HG02981 (cell line): ENCODE data around the gene REV3L.
A peak's percentile ranks its signal among the peaks of the same experiment; 100 is the strongest.
"Not testable (repeated sequence)": the region's sequence is repeated elsewhere in the genome, so short reads cannot be mapped to it uniquely, and the experiment has no call there.

ENCODE experiments used
- ATAC-seq: cut with Tn5 transposase; IDR thresholded peaks from one replicate; pipeline ENCODE4 v1.9.1; 2021; ENCODE audit warnings: mild to moderate bottlenecking, moderate library complexity; ENCODE audit not compliant: unreplicated experiment

The REV3L gene

DNA sequence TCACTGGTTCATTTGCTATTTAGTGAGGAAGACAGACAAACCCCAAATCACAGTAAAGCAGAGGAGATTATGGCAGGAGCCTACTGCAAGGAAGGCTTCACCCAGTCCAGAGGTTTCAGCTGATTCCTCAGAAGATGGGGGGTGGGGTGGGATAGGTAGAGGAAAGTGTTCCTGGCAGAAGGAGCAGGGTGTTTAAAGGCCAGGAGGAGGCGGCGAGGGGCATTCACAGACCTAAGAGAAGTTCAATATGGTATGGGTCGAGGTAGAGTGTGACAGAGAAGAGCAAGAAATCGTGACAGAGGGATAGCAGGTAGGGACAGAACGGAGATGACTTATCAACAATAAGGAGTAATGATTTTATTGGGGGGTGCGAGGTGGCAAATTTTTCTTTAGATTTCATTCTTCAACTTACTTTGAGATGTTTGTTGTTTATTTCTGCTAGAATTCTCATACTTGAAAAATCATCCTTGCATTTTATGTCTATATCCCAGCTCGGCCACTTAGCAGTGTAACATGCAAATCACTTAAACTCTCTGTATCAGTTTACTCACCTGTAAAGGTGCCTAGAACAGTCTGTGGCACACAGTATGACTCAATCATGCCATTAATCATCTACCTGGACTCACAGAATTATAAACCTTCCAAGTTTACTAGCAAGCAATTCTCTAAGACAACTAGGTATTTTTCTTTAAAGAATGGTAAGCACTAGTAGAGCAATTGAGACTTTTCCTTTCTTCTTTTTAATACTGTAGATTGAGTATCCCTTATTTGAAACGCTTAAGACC is 176.7 kb downstream of the REV3L start:
- ATAC-seq: no peak

- peak; percentile 67 for ATAC-seq
These were observed 181.1 kb downstream of the REV3L start for GRCh38 chr6:111301946-111302345.

GRCh38 chr6:111300938-111301800 is 181.8 kb downstream of the REV3L start:
- ATAC-seq: not testable (repeated sequence)

DNA sequence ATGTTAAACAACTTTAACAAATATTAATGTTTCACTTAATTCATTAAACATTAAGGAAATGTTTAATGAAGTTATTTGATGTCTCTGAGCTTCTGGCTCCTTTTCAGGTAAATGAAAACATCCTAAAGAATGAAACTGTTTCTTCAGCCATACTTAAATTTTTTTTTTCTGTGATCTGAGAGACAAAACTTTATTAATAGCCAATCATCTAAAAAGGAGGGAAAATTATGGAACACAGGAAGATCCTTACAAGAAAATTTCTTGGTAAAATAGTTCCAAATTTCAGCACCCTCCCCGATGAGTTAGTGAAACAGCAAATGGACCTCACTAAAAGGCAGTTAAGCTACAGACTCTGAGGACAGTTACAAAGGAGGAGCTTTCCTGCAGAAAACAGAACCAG is 185.2 kb downstream of the REV3L start:
- ATAC-seq: no peak

GRCh38 chr6:111294374-111294967 is 188.5 kb downstream of the REV3L start:
- ATAC-seq: no peak

DNA sequence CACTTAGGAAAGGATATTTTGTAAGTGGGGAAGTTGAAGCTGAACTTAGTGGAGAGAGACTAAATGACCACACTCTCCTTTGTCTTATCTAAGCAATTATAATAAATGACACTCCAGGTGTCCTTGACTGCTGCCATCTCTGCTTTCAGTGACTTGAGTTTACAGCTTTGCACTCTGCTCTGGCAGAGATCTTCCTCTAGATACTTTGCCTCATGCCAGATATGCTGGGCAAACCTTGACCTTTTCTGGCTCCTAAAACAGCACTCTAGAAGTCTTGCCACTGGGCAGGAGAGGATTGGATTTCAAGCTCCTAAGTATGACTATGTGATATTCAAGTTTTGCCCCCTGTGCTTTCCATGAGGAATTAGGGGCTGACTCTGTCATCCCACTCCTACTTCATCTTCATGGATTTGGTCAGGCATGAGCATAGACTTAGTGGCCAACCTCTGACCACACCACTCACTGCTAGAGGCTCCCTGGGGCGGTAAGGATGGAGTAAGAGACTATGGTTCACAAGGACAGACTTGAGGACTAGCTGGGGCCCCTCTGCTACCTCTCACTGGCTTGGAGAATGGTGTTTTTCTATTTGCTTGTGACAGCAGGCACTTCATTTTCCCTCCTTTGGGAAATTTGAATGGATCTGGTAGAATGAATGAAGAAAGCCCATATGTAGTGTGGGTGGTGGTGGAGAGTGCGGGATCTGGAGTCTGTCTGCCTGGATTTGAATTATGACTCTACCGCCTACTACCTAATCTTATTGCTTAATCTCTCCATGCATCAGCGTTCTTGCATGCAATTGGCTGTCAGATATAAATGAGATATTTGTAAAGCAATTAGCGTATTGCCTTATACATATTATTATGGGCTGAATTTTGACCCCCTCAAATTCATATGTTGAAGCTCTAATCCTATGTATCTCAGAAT is 191.4 kb downstream of the REV3L start:
- no peak for ATAC-seq

GRCh38 chr6:111290689-111291335 is 192.2 kb downstream of the REV3L start:
- ATAC-seq: peak; percentile 82

DNA sequence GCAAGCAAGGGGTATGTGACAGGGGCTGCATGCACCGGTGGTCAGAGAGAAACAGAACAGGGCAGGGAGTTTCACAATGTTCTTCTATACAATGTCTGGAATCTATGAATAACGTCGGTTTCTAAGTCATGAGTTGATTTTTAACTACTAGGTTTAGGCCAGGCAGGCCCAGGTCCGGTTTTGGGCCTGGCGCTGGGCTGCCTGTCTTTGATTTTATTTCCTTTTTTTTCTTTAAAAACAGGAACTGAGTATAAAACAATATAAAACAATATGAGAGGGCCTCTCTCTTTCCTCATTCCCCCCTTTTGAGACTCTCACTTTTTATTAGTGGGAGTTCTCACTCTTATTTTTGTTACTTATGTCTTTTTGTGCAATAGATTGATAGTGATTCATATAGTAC is 198.7 kb downstream of the REV3L start:
- ATAC-seq: not testable (repeated sequence)

DNA sequence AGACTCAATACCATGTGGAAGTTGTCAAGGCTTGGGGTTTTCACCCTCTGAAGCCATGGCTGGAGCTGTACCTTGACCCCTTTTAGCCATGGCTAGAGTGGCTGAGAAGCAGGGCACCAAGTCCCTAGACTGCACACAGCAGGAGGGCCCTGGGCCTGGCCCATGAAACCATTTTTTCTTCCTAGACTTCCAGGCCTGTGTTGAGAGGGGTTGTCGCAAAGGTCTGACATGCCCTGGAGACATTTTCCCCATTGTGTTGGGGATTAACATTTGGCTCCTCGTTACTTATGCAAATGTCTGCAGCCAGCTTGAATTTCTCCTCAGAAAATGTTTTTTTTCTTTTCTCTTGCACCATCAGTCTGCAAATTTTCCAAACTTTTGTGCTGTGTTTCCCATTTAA is 199.3 kb downstream of the REV3L start:
- ATAC-seq: no peak

- no peak for ATAC-seq
These were observed 200.5 kb downstream of the REV3L start for GRCh38 chr6:111282515-111282914.

GRCh38 chr6:111280445-111280955 is 202.5 kb downstream of the REV3L start:
- no peak for ATAC-seq

- no peak for ATAC-seq
These were observed 204.3 kb downstream of the REV3L start for GRCh38 chr6:111278731-111279130.

- ATAC-seq: no peak
These were observed 205.2 kb downstream of the REV3L start for GRCh38 chr6:111277819-111278218.

DNA sequence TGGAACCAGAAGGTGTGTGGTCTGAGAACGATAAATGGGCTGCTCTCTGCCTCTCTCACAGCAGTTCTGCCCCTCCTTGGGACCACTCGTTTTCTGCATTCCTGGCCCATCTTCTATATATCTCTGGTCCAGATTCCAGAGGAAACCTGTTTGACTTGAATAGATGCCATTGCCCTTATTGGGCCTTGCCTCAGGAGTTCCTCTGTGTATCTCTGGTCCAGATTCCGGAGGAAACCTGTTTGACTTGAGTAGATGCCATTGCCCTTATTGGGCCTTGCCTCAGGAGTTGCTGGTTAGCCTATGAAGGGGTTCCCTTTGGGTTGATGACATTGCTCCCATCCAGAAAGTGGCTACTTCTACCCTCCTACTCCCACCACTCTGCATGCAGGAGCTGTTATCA is 206.3 kb downstream of the REV3L start:
- no peak for ATAC-seq

- ATAC-seq: no peak
These were observed 206.7 kb downstream of the REV3L start for GRCh38 chr6:111276335-111276734.

DNA sequence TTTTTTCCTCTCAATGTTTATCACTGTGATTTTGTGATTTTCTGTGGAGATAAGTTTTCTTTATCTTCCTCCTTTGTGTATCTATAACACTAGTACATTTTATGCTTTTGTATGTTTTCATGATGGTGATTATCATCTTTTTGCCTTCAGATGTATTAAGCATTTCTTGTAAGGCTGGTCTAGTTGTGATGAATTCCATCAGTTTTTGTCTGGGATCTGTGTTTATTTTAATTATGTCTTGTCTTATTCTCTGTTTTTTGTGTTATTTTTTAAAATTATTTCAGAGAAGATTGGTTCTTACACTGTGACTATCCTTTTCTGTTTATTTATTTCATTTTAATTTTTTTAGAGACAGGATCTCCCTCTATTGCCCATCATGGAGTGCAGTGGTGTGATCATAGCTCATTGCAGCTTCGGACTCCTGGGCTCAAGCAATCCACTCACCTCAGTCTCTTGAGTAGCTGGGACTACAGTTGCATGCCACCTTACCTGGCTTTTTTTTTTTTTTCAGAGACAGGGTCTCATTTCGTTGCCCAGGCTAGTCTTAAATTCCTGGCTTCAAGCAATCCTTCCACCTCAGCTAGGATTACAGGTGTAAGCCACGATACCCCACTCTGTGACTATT is 208.3 kb downstream of the REV3L start:
- no peak for ATAC-seq

GRCh38 chr6:111270121-111270520 is 212.9 kb downstream of the REV3L start:
- no peak for ATAC-seq

DNA sequence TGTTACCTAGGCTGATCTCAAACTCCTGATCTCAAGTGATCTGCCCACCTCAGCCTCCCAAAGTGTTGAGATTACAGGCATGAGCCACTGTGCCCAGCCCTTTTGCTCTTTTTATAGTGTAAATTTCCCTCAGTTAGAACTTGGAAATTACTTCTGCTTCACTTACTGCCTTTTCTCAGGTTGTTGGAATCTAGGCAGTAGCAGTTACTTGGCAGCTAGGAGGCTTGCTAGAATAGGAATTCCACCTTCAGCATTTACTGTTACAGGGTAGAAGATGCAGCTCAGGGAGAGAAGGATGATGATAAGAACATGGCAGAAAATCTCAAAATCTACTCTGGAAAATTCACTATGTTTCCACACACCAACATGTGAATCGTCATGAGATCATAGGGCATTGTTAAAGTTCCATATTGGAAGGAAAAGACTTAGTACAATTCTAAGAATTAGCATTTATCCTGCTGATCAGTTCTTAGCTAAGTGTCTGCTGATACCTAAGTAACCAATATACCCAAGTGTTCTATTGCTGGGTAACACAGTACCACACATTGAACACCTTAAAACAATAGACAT is 213.5 kb downstream of the REV3L start:
- no peak for ATAC-seq

- ATAC-seq: no peak
These were observed 215.2 kb downstream of the REV3L start for GRCh38 chr6:111267764-111268333.
